IPS-18a (cell line): Measurements from ENCODE around the gene MCM5.
"Not testable (repeated sequence)": the region's sequence is repeated elsewhere in the genome, so short reads cannot be mapped to it uniquely, and the experiment has no call there.

Experiments
- H3K27ac ChIP-seq: one replicate; pipeline ENCODE4 v1.5.1; 2013; ENCODE audit warnings: low read length
- H3K27me3 ChIP-seq: one replicate; pipeline ENCODE4 v1.6.1; 2013; ENCODE audit warnings: mild to moderate bottlenecking, low read length; ENCODE audit not compliant: control insufficient read depth, insufficient read depth
- H3K36me3 ChIP-seq: one replicate; pipeline ENCODE4 v1.6.1; 2013; ENCODE audit warnings: low read depth, low read length; ENCODE audit not compliant: control insufficient read depth
- H3K4me1 ChIP-seq: one replicate; pipeline ENCODE4 v1.6.1; 2013; ENCODE audit warnings: low read depth, low read length; ENCODE audit not compliant: control insufficient read depth
- H3K4me3 ChIP-seq: one replicate; pipeline ENCODE4 v1.5.1; 2013; ENCODE audit warnings: low read length
- H3K9ac ChIP-seq: one replicate; pipeline ENCODE4 v1.6.1; 2013; ENCODE audit warnings: mild to moderate bottlenecking, low read length, moderate library complexity
- H3K9me3 ChIP-seq: one replicate; pipeline ENCODE4 v1.6.1; 2013; ENCODE audit warnings: low read depth, low read length; ENCODE audit not compliant: control insufficient read depth

MCM5 gene

DNA sequence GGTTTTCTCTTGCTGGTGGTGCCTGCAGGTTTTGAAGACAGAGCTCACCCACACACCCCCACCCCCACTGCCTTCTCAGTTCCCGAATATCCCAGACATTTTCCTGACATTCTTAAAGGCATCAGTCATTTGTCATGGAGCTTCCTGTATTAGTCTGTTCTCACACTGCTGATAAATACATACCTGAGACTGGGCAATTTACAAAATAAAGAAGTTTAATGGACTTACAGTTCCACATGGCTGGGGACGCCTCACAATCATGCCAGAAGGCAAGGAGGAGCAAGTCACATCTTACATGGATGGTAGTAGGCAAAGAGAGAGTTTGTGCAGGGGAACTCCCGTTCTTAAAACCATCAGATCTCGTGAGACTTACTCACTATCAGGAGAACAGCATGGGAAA lies 71.6 kb downstream of the MCM5 start:
- not testable (repeated sequence) for H3K4me1 ChIP-seq, H3K9ac ChIP-seq, H3K4me3 ChIP-seq, H3K27me3 ChIP-seq, H3K36me3 ChIP-seq, H3K27ac ChIP-seq, H3K9me3 ChIP-seq

DNA sequence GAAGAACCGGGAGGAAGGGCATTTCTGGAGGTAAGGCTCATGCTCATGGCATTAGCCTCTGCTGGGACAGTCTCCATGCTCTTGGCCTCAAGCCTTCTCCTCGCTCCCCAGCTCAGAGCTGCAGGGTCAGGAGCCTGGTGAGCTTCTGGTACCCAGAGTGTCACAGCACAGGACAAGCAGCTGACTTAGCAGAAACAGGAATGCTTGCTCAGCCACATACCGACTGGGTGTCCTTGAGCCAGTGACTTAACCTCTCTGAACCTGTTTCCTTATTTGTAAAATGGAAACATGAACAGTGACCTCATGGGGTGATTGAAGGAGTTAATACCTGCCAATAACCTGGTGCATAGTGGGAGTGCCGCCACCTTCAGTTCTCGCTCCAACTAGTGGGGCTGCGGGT lies 72.5 kb downstream of the MCM5 start:
- no peak overlapping the region for H3K9ac ChIP-seq
- no peaks in the 10 kb centered on the region for H3K27me3 ChIP-seq
- no peak overlapping the region for H3K4me3 ChIP-seq
- no peaks in the 10 kb centered on the region for H3K9me3 ChIP-seq
- no peaks in the 10 kb centered on the region for H3K4me1 ChIP-seq
- no peak overlapping the region for H3K27ac ChIP-seq
- no peaks in the 10 kb centered on the region for H3K36me3 ChIP-seq

DNA sequence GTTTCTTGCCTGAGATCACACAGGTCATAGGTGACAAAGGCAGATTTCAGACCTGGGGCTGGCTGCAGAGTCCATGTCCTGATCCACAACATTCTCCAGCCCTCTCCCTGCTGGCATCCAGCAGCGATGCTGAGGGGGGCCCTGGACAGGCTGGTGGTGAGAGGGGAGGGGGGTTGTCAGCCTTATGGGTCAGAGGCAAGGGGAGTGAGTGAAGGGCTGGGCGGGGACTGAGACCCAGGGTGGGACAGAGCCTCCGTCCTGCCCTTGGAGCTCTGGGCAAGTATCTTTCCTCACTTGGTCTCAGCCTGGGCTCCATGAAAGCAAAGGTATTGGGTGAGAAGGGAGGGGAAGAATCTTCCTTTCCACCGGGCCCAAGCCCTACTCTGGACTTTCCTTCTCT lies 74.0 kb downstream of the MCM5 start:
- H3K9ac ChIP-seq = no peak overlapping the region
- H3K9me3 ChIP-seq = no peaks in the 10 kb centered on the region
- no peak overlapping the region for H3K4me3 ChIP-seq
- no peaks in the 10 kb centered on the region for H3K4me1 ChIP-seq
- no peaks in the 10 kb centered on the region for H3K27me3 ChIP-seq
- H3K36me3 ChIP-seq = no peaks in the 10 kb centered on the region
- H3K27ac ChIP-seq = no peak overlapping the region
